ENCODE data around the gene TRIM8. TPM values are rescaled to one million over a fixed set of nuclear protein-coding genes. Genes with fewer than 3 reads are reported as not detected.

TRIM8 gene
- total and polyA plus RNA-seq, 9 of the 15 experiments (the other 6 are each of a cell fraction or from before 2014, with no cell fraction given) = 1.7 to 26.0 (median 9.1) TPM

GRCh38 chr10:102644646-102645387, 538 bp downstream of the TRIM8 start:
- under 1% methylated on average over 45 of the region's 62 CpGs for WGBS (ENCODE audit: insufficient coverage, low coverage, missing lambda C conversion rate)
- TF ChIP-seq RBBP5 (IDR thresholded peaks at IDR 0.05; ENCODE audit: borderline replicate concordance, insufficient read depth, low read length, poor library complexity, severe bottlenecking) = no peak
- peak in 1 of 2 experiments; percentile 35; a peak in 1 of 4 replicates for TF ChIP-seq KDM1A (IDR thresholded peaks at IDR 0.05)
- TF ChIP-seq SAP30 (IDR thresholded peaks at IDR 0.05; ENCODE audit: borderline replicate concordance, insufficient read depth, low read depth, low read length, poor library complexity, severe bottlenecking) = peak; percentile 57
- TF ChIP-seq ETS1 (conservative IDR thresholded peaks at IDR 0.05; ENCODE audit: control insufficient read depth, low read depth, low read length) = peak; percentile 22; the same call in 1 of the 2 replicates
- no peak for TF ChIP-seq HIVEP1 (CRISPR knock-in tag; IDR thresholded peaks at IDR 0.05)
- no peak for TF ChIP-seq GTF2B (IDR thresholded peaks at IDR 0.05; ENCODE audit: extremely low read depth, insufficient read length)
- peak; percentile 16; the same call in 1 of the 2 replicates for TF ChIP-seq ZNF589 (CRISPR knock-in tag; IDR thresholded peaks at IDR 0.05; ENCODE audit: low read depth)
- TF ChIP-seq FUS (optimal IDR thresholded peaks at IDR 0.05; ENCODE audit: low read depth, low read length) = peak; percentile 31
- TF ChIP-seq ATF3 (IDR thresholded peaks at IDR 0.05) = no peak
- no peak for TF ChIP-seq ATF3 (CRISPR knock-in tag; conservative IDR thresholded peaks at IDR 0.05)
- peak; percentile 78 for TF ChIP-seq BHLHE40 (IDR thresholded peaks at IDR 0.05; ENCODE audit: low read length)
- peak; percentile 63; the same call in 1 of the 2 replicates for TF ChIP-seq KAT7 (CRISPR knock-in tag; IDR thresholded peaks at IDR 0.05; ENCODE audit: borderline replicate concordance)
- TF ChIP-seq CTCF (IDR thresholded peaks at IDR 0.05 in 2 of 3, conservative IDR thresholded peaks at IDR 0.05 in 1 of 3; ENCODE audit: insufficient read depth in 2 of 3, low read depth in 1 of 3, low read length in 3 of 3) = peak; percentile 48 to 67 (median 50); a peak in 5 of 6 replicates
- TF ChIP-seq CCNT2 (IDR thresholded peaks at IDR 0.05; ENCODE audit: borderline replicate concordance, extremely low read depth, insufficient read length, low read depth, low read length) = peak; percentile 53

More at GRCh38 chr10:102644646-102645387, 538 bp downstream of the TRIM8 start:
- H3K4me3 ChIP-seq = peak overlapping the region; percentile 78
- peak overlapping the region; percentile 80 to 98 for H3K9ac ChIP-seq (ENCODE audit: insufficient read depth in 1 of 2, low read depth in 2 of 2, low read length in 2 of 2)
- CTCF ChIA-PET (ENCODE audit: low intra/inter-chr PET ratio) = no interaction called here
- peak overlapping the region; percentile 89 for H3K27ac ChIP-seq (ENCODE audit: extremely low read depth, low read depth, low read length)
- H3K4me1 ChIP-seq (replicated peaks in 1 of 2; ENCODE audit: control insufficient read depth in 2 of 2, insufficient read depth in 2 of 2, low read length in 2 of 2) = peaks cover 6 to 66% of the 10 kb centered on the region in 2 experiments; a peak in 4 of 5 replicates
- 0 out of 2 replicates have a peak, but pooled peaks cover 4% of the 10 kb centered on the region for H4K20me1 ChIP-seq (replicated peaks; ENCODE audit: control insufficient read depth, insufficient read depth, low read length)
- ATAC-seq (peak; percentile 38), FAIRE-seq (no peak), DNase-seq (ENCODE audit: extremely low read depth in 1 of 4, low spot score in 3 of 4) (peak in 3 of 4 experiments; percentile 28 to 61 (median 30))
- peaks cover 69% of the 10 kb centered on the region for H3K79me2 ChIP-seq (ENCODE audit: control insufficient read depth, insufficient read depth, low read length)
- H3K9me1 ChIP-seq (ENCODE audit: control insufficient read depth, insufficient read depth, low read length) = peaks cover 2% of the 10 kb centered on the region
- peak overlapping the region; percentile 29 for H2AFZ ChIP-seq (ENCODE audit: low read depth, low read length)
- POLR2A ChIA-PET = interaction anchor here (0.6 to 6.2 kb wide), 9 partner anchors 9 to 69 kb away, joined by 3 to 60 read pairs (median 5); partner anchors contain the start of genes ARL3 and SFXN2
- no peaks in the 10 kb centered on the region for H3K27me3 ChIP-seq (ENCODE audit: control insufficient read depth in 2 of 2, insufficient read depth in 2 of 2, low read length in 2 of 2)
- in situ Hi-C loops (cut with MboI) = no loop called here
- H3K9me3 ChIP-seq (replicated peaks; ENCODE audit: control insufficient read depth, insufficient read depth, low read depth, low read length) = no peaks in the 10 kb centered on the region
- peaks cover 3% of the 10 kb centered on the region; the same call in 2 of the 3 replicates for H3K36me3 ChIP-seq (ENCODE audit: control insufficient read depth, insufficient read depth, low read length)
- peak overlapping the region; percentile 87 for H3K4me2 ChIP-seq (ENCODE audit: insufficient read depth, low read length)
- intact Hi-C loops (cut with micrococcal nuclease) = loop anchor here (5.0 kb wide), 2 partner anchors 38 to 67 kb away; partner anchors contain the start of genes ARL3 and SFXN2
- BruUV-seq (replicated peaks) = no TSS peak
